ENCODE data around the gene KDM2A. TPM values are rescaled to one million over a fixed set of nuclear protein-coding genes. Genes with fewer than 3 reads are reported as not detected.
"Not testable (repeated sequence)": the region's sequence is repeated elsewhere in the genome, so short reads cannot be mapped to it uniquely, and the experiment has no call there.

The KDM2A gene
- polyA plus RNA-seq, 1 experiment = 52.2 TPM

DNA sequence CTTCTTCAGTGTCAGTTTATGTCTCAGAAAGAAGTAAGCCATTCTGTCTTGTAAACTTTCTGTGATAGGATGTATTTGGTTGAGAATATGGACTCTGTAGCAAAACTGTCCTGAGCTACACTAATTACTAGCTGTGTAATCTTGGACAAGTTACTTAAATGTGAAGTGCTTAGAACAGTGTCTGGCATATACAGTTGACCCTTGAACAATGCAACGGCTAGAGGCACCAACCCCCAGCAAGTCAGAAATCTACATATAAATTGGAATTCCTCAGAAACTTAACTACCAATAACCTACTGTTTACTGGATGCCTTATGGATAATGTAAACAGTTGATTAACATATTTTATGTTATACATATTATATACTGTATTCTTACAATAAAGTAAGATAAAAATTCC lies 78.5 kb downstream of the KDM2A start:
- H3K9me3 ChIP-seq (ENCODE audit: control insufficient read depth, insufficient read depth, low read length) = no peaks in the 10 kb centered on the region; the same call in 1 of the 2 replicates
- TF ChIP-seq, protein P1, sequence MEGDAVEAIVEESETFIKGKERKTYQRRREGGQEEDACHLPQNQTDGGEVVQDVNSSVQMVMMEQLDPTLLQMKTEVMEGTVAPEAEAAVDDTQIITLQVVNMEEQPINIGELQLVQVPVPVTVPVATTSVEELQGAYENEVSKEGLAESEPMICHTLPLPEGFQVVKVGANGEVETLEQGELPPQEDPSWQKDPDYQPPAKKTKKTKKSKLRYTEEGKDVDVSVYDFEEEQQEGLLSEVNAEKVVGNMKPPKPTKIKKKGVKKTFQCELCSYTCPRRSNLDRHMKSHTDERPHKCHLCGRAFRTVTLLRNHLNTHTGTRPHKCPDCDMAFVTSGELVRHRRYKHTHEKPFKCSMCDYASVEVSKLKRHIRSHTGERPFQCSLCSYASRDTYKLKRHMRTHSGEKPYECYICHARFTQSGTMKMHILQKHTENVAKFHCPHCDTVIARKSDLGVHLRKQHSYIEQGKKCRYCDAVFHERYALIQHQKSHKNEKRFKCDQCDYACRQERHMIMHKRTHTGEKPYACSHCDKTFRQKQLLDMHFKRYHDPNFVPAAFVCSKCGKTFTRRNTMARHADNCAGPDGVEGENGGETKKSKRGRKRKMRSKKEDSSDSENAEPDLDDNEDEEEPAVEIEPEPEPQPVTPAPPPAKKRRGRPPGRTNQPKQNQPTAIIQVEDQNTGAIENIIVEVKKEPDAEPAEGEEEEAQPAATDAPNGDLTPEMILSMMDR (IDR thresholded peaks at IDR 0.05; ENCODE audit: low read depth, low read length) = no peak
- ChIA-PET CTCF (interaction anchor here (0.6 kb wide), 1 partner anchor 29 kb away, joined by 8 read pairs; no protein-coding TSS in a partner anchor), POLR2A (no interaction called here)
- no peak overlapping the region for H3K4me3 ChIP-seq (ENCODE audit: low read depth, low read length)
- H3K27ac ChIP-seq (ENCODE audit: low read depth, low read length) = no peak overlapping the region
- H3K27me3 ChIP-seq (ENCODE audit: control insufficient read depth, insufficient read depth, low read length) = no peaks in the 10 kb centered on the region
- DNase-seq (ENCODE audit: low read depth, low spot score) = no peak

GRCh38 chr11:67198781-67199180 lies 79.7 kb downstream of the KDM2A start:
- CTCF ChIA-PET; H3K27ac ChIP-seq (ENCODE audit: low read depth, low read length); DNase-seq (ENCODE audit: low read depth, low spot score): not testable (repeated sequence)

GRCh38 chr11:67199751-67200150 lies 80.7 kb downstream of the KDM2A start:
- DNase-seq (ENCODE audit: low read depth, low spot score) = no peak
- TF ChIP-seq, protein P1 (IDR thresholded peaks at IDR 0.05; ENCODE audit: low read depth, low read length) = no peak
- ChIA-PET POLR2A (no interaction called here), CTCF (no interaction called here)
- Histone ChIP-seq H3K4me3 (ENCODE audit: low read depth, low read length) (no peak overlapping the region), H3K27ac (ENCODE audit: low read depth, low read length) (no peak overlapping the region), H3K9me3 (ENCODE audit: control insufficient read depth, insufficient read depth, low read length) (no peaks in the 10 kb centered on the region; the same call in 1 of the 2 replicates), H3K27me3 (ENCODE audit: control insufficient read depth, insufficient read depth, low read length) (no peaks in the 10 kb centered on the region)

More at GRCh38 chr11:67198781-67199180, 79.7 kb downstream of the KDM2A start:
- not testable (repeated sequence) for H3K27me3 ChIP-seq (ENCODE audit: control insufficient read depth, insufficient read depth, low read length); H3K9me3 ChIP-seq (ENCODE audit: control insufficient read depth, insufficient read depth, low read length); H3K4me3 ChIP-seq (ENCODE audit: low read depth, low read length)
- POLR2A ChIA-PET = interaction anchor here (0.7 kb wide), 1 partner anchor 90 kb away, joined by 5 read pairs; no protein-coding TSS in a partner anchor

GRCh38 chr11:67202028-67202427 lies 83.0 kb downstream of the KDM2A start:
- DNase-seq (ENCODE audit: low read depth, low spot score) = no peak
- CTCF ChIA-PET = no interaction called here
- Histone ChIP-seq H3K4me3 (ENCODE audit: low read depth, low read length) (no peak overlapping the region), H3K9me3 (ENCODE audit: control insufficient read depth, insufficient read depth, low read length) (no peaks in the 10 kb centered on the region; the same call in 1 of the 2 replicates), H3K27ac (ENCODE audit: low read depth, low read length) (no peak overlapping the region), H3K27me3 (ENCODE audit: control insufficient read depth, insufficient read depth, low read length) (no peaks in the 10 kb centered on the region)
- POLR2A ChIA-PET = no interaction called here
- TF ChIP-seq, protein P1 (IDR thresholded peaks at IDR 0.05; ENCODE audit: low read depth, low read length) = no peak

- Histone ChIP-seq H3K27ac (ENCODE audit: low read depth, low read length) (no peak overlapping the region), H3K27me3 (ENCODE audit: control insufficient read depth, insufficient read depth, low read length) (no peaks in the 10 kb centered on the region), H3K9me3 (ENCODE audit: control insufficient read depth, insufficient read depth, low read length) (no peaks in the 10 kb centered on the region; the same call in 1 of the 2 replicates), H3K4me3 (ENCODE audit: low read depth, low read length) (no peak overlapping the region)
- no peak for DNase-seq (ENCODE audit: low read depth, low spot score)
- CTCF ChIA-PET = interaction anchor here (1.4 kb wide), 1 partner anchor 10 kb away, joined by 3 read pairs; no protein-coding TSS in a partner anchor
- TF ChIP-seq, protein P1 (IDR thresholded peaks at IDR 0.05; ENCODE audit: low read depth, low read length) = no peak
- POLR2A ChIA-PET = interaction anchor here (0.6 kb wide), 1 partner anchor 9 kb away, joined by 6 read pairs; no protein-coding TSS in a partner anchor
Observed at GRCh38 chr11:67204822-67205221, 85.8 kb downstream of the KDM2A start.

GRCh38 chr11:67209222-67209621 lies 90.2 kb downstream of the KDM2A start:
- DNase-seq (ENCODE audit: low read depth, low spot score); H3K9me3 ChIP-seq (ENCODE audit: control insufficient read depth, insufficient read depth, low read length); CTCF ChIA-PET; POLR2A ChIA-PET; H3K4me3 ChIP-seq (ENCODE audit: low read depth, low read length); H3K27me3 ChIP-seq (ENCODE audit: control insufficient read depth, insufficient read depth, low read length); H3K27ac ChIP-seq (ENCODE audit: low read depth, low read length): not testable (repeated sequence)
